Activated naive CD4-positive, alpha-beta T cell treated with Interleukin-2 at 50 U/mL for 16 hours (primary cell): ENCODE results near the gene DYNC1H1.

Source experiments
- DNase-seq: peaks from one replicate; pipeline ENCODE4 v3.0.0-alpha.2; 2020

The DYNC1H1 gene

DNA sequence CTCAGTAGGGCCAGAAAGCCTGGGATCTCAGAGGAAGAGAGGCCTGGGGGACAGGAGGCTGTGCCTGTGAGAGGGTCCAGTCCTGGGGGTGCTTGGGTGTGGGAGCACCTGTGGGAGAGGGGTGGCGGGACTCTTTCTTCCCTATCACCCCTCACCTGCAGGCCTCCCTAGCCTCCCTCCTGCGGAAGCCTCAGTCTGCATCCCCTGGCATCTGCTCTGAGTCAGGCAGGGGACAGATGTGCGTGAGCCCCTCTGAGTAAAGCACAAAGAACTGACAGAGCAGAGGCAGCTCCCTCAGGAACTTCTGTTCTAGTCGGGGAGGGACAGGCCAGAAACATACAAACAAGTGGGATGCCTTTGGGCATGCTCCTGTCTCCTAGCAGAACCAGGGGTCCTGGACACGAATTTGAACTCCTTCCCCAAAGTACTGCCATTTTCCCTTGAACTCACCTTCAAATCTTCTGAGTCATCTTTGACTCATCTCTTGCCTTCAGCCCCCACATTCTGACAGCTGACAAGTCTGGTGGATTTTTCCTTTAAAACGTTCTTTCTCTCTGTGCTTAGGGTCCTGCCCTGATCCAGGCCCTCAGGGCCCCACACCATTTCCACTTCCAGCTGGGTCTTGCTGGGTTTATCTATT lies 131.0 kb downstream of the DYNC1H1 start:
- DNase-seq = no peak

DNA sequence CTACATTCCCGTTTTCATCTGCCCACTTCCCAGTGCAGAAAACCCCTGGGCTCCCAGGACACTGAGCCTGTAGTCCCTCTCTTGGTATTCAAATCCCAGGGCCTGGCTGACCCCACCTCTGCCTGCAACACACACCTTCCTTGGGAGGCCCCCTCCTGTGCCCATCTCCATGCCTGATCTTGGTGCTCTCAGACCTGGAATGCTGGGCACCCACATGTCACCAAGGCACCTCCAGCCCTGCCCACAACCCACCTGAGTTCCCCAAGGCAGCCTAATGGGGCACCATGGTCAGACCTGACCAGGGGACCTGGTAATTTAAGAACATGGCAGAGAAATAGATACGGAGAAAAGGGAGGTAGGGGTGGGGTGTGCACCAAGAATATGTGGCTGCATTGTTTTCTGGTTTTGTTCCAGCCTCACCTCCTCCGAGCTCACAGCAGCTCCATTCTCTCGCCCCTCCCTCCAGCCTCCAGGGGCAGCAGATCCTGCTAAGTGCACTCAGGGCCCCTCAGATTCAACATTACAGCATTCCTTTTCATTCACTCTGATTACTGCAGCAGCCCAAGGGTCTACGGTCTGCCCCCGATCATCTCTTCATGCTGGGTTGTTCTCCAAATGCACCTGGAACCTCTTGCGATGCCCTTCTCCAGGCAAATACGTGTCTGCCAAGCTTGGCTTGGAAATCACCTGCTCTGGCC lies 131.6 kb downstream of the DYNC1H1 start:
- DNase-seq = no peak

DNA sequence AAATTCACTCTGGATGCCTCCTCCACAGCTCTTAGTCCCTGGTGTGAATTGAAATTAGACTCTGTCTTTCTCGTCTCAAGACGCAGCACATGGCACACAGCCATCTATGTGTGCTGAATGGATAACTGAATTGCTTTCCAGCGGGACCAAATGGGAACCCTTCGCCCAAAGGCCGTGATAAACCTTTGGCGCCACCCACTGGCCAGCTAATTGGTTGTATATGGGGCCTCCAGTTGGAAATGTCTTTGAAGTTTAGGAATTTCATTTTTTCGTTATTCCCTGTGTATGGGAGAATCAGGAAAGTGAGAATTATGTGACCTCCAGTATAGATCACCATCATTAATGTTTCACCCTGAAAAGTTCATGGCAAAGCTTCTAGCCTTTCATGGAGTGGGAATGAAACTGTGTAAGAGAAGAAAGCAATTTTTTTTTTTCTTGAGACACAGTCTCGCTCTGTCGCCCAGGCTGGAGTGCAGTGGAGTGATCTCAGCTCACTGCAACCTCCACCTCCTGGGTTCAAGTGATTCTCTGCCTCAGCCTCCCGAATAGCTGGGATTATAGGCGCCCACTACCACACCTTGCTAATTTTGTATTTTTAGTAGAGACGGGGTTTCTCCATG lies 132.3 kb downstream of the DYNC1H1 start:
- peak; percentile 73 for DNase-seq

DNA sequence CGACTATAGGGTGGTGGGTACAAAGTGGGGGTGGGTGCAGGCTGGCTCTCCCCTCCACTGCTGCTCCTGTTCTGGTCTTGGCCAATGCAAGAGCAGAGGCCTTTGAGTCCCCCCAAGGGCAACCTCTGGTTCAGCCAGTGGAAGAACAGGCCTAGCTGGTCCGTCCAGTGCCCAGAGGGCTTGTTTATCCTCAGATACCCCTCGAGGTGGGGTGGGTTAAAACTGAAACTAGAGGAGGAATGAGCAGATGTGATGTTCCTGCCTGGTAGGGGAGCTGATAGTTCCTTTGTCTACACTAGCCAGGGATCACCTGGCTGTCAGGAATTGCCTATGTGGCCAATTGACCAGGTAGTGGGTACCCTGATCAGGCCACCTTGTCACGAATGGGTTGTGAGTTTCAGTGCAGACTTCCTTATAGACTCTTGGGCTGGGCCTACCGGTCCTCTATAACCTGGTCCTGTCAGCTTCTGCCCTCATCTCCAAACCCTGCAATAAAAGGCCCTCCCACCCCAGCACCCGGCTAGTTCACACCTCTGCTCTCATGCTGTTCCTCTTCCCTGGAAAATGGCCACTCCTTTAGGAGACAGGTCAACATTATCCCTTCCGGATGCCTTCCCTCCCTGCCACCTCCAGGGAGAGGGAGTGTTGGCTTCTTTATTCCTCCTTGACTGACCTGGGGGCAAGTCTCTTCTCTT lies 133.2 kb downstream of the DYNC1H1 start:
- no peak for DNase-seq

DNA sequence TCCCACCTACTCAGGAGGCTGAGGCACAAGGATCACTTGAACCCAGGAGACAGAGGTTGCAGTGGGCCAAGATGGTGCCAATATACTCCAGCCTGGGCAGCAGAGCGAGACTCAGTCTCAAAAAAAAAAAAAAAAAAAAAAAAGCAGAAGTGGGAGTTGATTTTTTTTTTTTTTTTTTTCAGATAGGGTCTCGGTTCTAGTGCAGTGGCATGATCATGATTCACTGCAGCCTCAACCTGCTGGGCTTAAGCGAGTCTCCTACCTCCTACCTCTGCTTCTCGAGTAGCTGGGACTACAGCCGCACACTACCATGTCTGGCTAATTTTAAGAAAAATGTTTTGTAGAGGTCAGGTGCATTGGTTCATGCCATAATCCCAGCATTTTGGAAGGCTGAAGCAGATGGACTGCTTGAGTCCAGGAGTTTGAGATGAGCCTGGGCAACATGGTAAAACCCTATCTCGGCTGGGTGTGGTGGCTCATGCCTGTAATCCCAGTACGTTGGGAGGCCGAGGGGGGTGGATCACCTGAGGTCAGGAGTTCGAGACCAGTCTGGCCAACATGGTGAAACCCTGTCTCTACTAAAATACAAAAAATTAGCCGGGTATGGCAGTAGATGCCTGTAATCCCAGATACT lies 138.8 kb downstream of the DYNC1H1 start:
- no peak for DNase-seq

DNA sequence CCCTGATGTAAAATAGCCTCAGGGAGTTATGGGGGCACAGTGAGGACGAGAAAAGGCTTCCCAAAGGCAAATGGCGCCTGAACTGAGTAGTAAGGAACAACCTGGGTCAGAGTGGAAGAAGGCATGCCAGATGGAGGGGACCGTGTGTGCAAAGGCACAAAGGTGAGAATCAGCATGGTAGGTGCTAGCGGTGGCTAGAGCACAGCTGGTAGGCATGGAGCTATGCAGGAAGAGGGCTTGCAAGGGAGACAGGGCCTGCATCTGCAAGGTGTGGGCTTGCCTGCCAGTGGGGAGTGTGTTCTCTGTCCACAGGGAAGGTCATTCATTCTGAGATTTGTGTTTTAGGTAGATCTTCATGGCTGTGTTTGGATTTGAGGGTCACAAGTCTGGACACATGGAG lies 141.0 kb downstream of the DYNC1H1 start:
- no peak for DNase-seq
